Retina (tissue), 1 donor: ENCODE data around the gene PMP22.
"Not testable (repeated sequence)": the region's sequence is repeated elsewhere in the genome, so short reads cannot be mapped to it uniquely, and the experiment has no call there.

Experiments
- DNase-seq: peaks from one replicate; pipeline ENCODE4 v3.0.0-alpha.2; 2016

Gene PMP22

DNA sequence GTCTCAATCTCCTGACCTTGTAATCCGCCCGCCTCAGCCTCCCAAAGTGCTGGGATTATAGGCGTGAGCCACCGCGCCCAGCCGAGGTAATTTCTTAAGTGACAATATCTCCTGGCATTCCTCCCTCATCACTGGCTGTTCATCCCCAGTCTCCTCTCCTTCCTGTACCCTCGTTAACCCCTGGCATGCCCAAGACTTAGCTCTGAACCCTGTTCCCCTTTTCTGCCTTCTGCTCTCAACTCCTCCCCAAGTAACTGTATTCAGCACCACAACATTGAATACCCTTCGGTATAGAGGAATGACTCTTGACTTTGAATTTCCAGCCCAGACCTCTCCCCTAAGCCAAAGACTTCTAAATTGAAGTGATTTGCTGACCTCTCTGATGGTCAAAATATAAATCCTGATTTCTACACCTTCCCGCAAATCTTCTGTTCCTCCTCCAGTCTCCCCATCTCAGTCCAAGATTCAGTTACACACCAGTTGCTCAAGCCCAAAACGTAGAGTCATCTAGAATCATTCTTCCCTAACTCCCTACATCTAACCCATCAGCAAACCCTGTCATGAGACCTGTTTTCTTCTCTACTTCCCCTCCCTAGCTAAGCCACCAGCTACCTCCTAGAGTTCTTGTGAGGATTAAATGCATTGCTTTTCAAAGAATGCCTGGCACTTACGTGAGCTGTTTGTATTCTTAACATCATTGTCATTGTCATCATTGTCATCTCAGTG is 14.8 kb downstream of the PMP22 start:
- no peak for DNase-seq

DNA sequence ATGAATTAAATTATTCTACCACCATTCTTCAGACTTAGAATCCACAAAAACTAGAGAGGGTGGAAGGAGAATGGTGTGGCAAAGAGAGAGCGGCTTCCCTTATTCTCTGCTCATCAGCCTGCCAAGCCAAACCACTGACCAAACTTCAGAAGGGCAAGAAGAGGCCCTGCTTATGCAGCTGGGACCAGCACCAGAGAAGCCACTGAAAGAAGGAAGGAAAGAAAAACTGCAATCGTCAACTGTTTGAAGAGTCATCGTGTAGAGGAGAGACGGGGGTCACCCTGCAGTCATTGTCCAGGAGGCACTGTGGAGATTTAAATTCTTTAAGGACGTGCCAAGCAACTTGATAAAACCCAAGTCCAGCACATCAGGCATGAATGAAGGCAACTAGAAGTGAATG is 15.6 kb downstream of the PMP22 start:
- no peak for DNase-seq

DNA sequence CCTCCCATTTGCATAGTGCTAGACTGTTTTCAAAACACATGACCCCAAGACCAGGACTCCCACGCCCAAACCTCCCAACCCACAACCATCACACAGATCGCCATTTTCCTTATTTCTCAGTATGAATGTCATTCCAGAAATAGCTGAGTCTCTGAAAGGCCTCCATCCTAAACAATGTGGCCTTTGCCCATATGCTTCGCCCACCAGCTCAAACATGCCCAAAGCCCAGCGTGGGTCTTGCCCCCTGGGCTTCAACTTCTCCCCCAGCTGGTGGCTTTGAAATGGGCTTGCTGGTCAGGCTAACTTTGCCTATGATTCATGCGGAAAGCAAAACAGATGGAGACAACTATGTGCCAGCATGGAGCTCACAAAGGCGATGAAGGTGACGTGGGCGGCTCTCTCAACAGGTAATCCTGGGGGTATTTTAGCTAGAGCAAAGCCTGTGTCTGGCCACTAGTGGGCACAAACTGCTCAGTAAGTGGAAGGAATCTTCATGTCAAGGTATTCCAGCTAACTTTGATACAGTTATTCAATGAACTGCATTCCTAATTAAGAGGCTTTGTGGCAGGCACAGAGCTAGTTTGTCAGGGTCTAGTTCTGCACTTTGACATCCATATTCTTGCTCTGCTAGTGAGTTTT is 17.1 kb downstream of the PMP22 start:
- no peak for DNase-seq

DNA sequence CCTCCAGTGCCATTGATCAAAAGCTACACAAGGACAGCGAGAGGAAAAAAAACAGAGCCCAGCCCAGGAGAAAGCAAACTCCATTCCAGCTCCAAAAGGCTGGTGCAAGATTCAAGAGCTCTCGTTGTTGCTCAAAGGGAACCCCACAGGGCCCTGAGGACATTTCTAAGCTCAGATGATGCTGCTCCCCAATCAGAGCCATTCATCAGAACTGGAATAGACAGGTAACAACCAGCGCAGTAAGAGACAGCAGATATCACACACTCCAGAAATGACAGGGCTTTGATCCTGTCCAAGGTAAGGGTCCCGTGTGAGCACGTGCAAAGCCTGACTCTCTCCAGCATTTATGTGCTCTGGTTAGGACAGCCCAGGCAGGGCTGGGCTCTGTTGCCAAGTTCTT is 20.1 kb downstream of the PMP22 start:
- no peak for DNase-seq

DNA sequence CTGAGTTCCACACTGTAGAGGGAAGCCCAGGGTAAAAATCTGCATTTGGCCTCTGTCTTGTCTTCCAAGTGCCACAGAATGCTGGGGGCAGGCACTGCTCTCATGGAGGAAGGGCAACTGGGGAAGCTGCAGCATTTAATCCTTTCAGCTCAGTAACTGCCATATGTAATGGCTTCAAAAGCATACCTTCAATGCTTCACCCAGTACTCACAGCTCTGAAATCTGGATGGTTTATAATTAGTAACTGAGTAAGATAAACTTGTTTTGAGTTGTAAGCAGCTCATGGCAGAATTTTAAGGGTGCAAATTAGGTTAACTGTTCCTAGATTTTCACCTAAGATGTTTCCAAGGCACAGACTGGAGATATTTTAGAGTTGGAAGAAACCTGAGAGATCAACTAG is 24.5 kb downstream of the PMP22 start:
- DNase-seq = no peak

DNA sequence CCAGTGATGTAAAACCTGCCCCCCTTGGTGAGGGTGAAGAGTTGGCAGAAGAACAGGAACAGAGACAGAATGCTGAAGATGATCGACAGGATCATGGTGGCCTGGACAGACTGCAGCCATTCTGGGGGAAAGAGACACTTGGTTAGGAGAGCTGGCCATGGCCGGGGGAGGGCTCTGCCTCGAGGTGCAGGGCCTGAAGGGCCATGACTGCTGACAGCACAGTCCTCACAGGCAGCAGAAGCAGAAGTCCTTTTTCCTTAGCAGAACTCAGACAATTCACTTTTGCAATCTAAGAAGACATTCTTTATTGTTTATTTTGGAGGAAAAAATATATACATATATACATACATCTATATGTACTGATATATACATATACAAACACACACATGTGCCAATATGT is 25.6 kb downstream of the PMP22 start:
- DNase-seq = no peak

DNA sequence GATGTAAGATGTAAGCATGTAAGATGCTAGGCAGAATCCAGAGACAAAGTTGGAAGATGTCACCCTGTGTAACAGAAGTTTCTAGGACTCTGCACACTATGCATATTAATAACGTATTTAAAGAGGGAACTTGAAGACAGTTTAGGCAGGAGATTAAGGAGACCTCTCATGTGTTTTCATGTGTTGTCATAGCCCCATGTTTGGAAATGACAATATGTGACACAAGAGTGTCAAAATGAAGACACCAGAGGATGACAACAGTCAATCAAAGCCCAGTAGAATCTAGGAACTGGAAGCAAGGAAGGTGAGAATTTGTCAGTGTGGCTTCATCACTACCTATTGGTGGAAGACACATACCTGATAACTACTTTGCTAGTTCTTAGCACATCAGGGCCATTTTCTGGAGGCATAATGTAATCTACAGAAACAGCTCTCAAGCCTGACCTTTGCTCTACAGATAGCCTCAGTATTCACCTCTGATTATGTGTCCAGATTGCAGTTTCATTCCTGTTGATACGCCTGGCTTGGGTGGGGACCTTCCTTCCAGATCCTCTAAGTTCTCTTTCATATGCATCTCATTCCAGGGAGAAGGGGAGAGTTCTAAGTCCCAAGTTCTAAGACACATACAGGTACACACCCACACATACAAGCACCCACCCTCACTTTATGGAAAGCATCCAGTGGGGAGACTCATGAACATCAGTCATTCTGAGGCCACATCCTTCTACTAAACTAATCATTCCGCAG is 26.3 kb downstream of the PMP22 start:
- DNase-seq = no peak

DNA sequence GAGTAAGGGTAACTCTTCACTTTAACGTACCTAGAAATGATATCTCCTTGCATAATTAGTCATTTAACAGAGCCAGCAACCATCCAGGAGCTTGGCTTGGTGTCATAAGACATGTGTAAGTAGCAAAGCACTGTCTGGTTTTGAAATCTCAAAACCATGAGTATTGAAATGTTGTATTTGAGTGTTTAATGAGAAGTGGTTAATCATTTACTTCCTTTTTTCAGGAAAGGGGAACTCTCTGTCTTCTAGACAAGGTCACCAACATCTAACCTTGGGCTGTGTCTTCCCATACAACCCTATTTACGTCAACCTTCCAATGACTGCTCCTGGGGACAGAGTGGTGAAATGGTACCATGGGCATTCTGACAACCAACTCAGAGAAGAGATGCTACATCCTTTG is 27.1 kb downstream of the PMP22 start:
- no peak for DNase-seq

DNA sequence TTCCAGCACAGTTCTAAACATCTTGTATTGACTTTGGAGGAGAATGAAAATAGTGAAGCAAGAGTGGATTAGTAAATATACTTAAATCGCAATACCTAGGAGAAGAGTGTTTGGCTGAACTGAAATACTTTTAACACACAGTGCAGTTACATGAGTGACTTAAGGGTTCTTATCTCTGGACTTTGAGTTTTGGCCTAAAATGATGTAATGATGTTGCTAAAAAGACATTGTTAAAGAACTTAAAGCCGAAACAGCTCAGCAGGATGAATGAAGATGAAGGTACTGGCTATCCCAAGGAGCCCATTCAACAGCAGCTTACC is 28.1 kb downstream of the PMP22 start:
- no peak for DNase-seq

DNA sequence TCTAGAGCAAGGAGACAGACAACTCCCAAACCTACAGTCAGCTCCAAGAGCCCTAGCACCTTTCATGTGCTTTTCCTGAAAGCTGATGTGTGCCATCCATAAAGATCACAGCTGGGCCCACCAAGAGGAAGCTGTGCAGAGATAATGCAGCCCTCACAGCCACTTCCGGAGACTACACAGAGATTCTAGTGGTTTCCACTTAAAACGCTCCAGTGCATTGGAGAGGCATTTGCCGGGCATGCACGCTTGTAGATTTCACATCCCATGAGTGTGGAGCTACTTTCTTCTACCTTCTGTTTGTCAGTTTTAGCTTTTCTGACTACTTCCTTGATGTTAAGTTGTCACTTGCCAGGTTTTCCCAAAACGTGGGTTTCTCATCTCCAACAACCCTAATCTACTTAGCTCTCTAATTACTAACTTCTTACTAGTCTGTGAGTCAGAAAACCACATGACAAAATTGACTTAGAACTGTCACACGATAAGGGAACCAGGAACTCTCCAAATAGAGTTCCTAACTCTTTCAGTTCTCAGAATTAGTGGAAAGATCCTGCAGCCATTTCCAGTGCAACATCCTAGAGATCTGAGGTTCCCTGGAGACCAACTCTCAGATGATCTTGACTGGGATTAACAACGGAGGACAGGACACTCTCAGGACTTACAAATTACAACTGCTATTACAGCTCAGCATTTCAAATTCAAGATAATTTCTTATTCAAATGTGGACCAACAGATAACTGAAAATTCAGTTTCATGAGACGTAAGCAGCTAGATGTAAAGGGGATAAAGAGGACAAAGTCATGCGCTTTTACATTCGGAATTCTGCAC is 28.6 kb downstream of the PMP22 start:
- no peak for DNase-seq

DNA sequence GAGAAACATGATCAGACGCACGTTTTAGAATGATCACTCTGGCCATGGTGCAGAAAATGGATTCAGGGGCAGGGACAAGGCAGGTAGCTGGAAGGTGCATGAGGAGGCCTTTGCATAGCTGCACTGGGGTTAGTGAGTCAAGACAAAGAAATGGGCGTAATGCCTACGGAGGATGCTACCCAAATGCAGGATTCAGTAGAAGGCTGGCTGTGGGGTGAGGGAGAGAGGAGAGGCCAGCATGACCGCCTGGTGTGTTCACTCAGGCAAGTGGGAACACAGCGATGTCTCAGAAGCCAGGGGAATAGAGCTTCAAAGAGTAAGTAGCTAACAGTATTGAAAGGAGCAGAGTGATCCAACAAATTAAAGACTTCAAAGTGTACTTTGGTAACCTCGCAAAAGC is 31.2 kb downstream of the PMP22 start:
- no peak for DNase-seq

DNA sequence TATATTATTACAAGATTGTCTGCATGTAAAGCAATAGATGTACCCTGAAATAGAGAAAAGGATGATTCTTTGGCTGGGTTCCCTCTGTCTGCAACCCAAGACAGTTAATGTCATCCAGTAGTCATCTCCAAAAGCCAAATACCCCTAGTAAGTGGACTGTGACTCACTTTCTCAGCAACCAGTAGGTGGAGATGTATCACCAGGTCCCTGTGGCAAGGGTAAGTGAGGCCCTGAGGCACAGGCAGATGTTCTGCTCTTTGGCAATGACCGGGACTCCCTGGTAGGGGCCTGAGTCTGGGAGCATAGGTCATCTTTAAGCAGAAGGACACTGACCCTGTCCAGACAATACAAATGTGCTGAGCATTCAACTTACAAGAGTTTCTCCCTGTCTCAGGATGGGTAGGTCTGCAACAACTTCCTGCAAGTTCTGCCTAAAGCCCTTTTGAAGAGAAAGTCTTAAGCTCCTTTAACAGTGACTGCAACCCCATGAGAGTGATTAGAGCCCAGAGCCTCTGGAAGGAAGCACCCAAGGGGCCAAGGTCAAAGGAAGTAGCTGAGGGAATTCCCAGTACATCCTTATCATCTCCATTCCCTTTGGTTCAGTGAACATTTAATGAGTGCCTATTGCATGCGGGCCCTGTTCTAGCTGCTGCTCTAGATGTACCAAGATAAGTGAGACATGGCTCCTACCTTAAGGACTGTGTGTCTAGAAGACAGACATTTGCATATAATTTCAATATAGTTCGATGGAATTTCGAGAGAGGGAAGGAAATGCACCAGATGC is 31.9 kb downstream of the PMP22 start:
- no peak for DNase-seq

DNA sequence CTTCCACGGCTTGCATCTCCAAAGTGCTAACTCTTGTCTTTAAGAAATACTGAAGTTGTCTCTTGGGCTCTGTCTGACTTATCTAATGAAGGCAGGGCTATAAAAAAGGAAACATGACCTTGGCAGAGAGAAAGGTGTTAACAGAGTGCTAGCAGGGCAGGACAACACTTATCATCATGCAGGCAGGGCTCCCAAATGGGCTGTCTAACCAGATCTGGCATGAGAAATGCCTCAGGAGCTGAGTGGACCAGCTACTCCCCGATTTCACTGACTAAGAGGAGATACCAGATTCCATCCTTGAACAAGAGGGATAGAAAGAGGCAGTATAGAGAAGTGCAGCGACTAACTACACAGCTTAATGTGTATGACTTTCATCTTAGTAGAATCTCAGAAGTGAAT is 32.6 kb downstream of the PMP22 start:
- no peak for DNase-seq

DNA sequence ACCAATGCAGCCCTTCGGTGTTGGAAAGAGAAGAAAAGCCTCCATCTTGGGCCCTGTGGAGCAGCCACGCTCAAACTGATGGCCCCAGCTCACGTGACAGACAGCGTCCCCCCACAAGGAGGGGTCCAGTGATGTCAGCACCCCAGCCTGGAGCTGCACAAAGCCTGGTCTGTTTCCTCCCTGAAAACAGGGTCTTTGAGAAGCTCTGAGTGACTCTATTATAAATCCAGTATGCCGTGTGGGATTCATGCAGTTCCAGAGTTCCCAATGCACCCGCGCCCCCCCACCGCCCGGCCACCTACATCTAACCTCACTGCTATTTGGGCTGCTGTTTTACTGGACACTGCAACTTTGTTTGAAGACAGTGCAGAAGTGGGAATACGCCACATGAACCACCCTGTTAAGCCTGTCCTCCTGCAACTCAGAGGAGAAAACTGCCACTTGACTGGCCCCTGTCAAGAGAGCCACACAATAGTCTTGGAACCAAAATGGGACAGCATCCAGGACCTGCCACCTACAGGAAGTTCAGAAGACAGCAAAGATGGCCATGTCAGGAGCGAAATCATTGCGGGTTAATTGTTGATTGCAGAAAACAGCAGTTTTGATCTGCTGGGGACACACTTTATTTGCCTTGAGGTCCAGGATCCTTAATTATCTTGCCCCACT is 33.1 kb downstream of the PMP22 start:
- no peak for DNase-seq

DNA sequence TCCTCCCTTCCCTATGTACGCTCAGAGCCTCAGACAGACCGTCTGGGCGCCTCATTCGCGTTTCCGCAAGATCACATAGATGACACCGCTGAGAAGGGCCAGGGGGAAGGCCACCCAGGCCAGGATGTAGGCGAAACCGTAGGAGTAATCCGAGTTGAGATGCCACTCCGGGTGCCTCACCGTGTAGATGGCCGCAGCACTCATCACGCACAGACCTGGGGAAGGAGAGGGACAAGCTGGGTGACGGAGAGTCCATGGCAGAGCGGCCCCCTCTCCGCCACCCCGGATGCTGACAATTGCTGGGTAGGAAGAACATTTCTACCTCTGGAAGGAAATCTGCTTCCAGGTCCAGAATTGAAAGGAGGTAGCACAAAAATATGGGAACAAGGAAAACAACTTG is 34.3 kb downstream of the PMP22 start:
- no peak for DNase-seq

DNA sequence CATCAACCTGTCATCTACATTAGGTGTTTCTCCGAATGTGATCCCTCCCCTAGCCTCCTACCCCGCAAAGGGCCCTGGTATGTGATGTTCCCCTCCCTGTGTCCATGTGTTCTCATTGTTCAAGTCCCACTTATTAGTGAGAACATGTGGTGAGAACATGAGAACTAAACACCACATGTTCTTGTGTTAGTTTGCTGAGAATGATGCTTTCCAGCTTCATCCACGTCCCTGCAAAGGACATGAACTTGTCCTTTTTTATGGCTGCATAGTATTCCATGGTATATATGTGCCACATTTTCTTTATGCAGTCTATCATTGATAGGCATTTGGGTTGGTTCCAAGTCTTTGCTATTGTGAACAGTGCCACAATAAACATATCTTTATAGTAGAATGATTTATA is 43.3 kb downstream of the PMP22 start:
- DNase-seq = not testable (repeated sequence)

DNA sequence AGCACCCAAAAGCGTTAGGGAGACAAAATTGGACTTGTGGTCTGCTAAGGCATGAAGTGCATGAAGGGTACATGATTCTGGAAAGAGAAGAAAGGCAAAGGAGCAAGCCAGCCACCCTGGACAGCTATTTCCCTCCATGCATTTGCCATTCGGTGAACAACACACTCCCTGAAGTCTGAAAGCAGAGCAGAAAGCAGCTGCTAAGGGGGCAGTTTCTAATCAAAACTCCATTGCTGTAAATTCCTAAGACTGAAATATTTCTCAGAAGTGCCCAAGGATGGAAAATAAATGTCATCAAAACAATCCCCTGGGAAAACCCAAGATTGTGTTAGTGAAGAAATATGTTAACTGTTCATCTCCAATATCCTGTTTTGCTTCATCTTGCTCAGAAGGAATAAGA is 44.3 kb downstream of the PMP22 start:
- no peak for DNase-seq

DNA sequence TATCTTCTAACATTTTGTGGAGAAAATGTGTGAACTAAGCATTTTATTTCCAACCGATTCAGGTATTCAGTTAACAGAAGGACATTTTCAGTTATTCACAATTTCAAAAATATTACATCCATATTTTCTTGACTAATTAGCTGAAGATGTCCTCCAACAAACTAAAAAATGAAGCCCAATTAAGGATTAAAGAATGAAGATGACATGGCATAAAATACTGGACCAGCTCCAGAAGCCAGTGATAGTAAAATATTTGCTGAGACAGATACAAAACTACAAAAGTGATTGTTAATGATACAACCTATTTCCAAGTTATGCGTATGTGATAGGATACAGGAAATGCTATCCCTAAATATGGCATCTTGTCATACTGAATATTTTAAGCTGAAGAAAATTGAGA is 48.6 kb downstream of the PMP22 start:
- DNase-seq = no peak

DNA sequence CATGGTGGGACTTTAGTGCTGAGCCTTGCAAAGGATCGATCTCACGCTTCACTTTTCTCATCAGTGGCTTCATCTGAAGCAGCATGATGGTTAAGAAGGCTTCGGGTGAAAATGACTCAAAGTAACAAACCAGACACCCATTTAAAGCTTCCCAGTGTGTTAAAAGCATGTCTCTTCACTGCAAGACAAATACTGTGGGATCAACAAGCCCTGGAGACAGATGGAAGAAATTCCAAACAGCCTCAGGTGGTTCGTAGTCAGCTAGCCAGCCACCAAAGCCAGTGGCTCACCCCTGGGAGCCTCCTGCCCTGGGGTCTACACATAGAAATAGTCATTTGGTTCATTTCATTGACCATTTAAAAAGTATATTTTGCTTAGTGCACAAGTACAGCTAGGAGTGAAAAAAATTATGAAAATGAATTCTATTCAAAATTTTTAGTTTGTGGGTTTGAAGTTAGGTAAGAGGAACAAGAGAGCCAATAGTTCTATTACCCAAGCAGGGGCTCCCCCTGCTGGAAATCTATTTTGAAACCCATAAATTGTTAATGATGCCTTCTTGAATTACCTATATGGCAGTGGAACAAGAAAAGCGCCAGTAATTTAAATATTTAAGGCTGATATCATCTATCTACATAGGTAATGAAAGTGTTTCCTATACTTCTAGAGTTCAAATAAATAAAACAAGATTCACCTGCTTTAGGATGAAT is 51.6 kb downstream of the PMP22 start:
- DNase-seq = no peak

DNA sequence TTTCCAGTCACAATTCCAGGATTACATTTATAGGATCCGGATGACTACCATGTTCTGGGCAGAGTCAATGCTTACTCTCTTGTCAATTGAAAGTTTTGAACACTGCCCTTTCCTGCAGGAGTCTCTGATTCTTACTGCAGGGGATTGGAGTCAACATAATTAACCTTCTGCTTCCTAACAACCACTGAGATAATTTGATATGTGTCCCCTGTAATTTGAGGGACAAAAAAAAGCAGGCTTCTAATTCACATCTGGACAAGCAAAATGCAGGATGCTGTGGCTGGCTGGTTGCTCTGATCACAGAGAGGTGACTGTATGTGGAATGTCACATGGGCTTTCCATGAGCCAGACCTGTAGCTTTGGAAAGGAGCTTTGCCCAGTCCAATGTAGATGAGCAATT is 54.9 kb downstream of the PMP22 start:
- no peak for DNase-seq

DNA sequence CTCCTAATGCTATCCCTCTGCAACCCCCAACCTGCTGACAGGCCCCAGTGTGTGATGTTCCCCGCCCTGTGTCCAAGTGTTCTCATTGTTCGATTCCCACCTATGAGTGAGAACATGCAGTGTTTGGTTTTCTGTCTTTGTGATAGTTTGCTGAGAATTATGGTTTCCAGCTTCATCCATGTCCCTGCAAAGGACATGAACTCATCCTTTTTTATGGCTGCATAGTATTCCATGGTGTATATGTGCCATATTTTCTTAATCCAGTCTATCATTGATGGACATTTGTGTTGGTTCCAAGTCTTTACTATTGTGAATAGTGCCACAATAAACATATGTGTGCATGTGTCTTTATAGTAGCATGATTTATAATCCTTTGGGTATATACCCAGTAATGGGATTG is 62.1 kb downstream of the PMP22 start:
- DNase-seq = not testable (repeated sequence)
